NCI-H748 treated with DMSO at 0.1 percent for 48 hours (cell line): Measurements from ENCODE around the gene GSTA3.
"Not testable (repeated sequence)": the region's sequence is repeated elsewhere in the genome, so short reads cannot be mapped to it uniquely, and the experiment has no call there.

Experiments used
- DNase-seq: peaks from one replicate; lab custom pipeline; 2025; lab: John Stamatoyannopoulos, UW

Gene GSTA3

DNA sequence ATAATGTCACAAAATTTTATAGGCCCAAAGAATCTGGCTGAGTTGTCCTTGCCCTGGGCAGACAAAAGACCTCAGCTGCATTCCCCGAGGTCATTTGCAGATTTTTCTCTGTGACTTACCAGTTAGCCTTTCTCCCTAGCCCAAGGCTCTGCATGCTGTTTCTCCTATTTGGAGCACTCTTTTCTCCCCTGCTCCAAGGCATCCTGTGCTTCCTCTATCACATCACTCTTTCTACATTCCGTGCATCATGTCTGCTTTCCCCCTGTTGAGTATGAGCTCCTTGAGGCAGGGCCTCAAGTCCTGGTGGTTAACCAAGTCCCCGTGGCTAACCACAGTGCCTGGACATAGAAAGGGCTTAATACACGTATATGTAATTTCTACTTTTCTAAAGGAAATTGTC is 593 bp upstream of the GSTA3 start:
- no peak for DNase-seq

DNA sequence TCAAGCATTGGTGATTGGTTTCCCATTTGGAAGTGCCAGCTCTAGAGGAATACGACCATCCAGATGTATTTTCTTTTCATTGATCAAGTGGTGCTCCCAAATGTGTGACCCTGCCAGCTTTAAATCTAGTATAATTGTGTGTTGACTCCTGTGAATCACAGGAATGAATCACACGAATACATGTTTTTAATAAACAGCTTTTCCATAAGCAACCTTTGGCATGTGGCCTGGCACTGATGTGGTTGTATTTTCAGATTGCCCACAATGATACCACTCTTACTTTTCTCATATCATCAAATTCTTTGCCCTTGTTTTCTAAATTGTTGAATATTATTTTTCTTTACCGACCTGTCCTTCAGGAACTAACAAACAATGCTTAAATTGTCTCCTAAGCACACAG is 367 bp downstream of the GSTA3 start:
- no peak for DNase-seq

DNA sequence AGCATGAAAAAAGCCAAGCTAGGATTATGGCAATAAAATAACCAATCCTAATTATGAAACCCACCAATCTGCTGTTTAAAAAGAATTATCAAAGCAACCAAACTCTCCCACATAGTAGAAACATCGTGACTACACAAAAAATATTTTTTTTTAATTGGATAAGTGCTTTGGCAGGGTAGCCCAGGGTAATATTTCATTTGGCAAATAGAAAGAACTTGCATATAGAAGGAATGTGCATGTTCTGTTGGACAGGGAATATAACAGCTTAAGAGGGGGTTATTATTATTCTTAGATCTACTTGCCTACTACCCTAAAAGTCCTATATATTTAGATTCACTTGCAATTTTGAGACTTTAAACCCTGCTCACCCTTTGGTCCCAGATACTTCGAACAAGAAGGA is 972 bp downstream of the GSTA3 start:
- DNase-seq, result no peak

DNA sequence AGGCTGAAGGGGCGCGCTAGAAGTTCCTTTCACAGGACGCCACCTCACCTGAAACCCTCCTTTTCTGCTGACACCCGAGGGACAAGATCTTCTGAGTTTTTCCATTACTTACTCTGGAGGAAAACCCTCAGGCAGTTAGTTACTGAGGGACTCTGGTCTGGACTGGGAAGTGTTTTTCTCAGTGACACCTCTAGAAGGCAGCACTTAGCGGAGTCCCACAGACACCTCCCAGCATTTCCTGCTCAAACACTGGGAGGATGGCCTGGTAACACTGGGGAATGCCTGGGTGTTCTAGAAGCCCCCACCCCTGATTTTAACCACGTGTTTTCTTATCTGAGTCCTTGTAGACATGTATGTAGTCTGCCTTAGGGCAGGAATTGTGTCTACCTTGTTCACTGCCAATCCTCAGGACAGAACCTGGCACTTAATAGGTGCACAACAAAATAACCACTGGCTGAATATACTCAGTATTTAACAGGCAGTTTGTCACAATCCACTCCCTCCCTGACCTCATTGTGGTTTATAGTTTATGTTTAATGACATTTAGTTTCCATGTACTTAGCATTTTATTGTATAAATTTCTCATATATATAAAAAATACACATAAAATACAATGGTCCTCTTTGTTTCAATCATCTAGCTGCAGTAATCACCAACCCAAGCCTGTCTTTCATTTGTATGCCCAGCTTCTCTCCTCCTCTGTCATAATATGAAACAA is 4.8 kb downstream of the GSTA3 start:
- no peak for DNase-seq

DNA sequence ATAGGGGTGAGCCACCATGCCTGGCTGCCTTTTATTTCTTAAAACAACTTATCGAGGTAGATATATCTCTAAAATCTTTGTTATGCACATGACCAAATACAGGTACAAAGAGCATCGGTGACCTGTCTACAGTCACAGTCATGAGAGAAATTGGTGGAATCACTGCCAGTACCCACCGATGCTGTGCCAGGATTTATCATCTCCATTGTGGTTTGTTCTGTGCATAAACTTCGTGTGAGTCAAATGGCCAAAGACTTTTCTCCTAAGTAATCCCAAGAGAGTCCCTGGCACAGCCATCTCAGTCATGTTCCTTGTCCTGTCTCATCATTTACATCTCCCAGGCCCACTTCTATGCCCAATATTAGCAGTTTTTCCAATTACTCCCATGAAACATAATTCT is 9.0 kb downstream of the GSTA3 start:
- no peak for DNase-seq

DNA sequence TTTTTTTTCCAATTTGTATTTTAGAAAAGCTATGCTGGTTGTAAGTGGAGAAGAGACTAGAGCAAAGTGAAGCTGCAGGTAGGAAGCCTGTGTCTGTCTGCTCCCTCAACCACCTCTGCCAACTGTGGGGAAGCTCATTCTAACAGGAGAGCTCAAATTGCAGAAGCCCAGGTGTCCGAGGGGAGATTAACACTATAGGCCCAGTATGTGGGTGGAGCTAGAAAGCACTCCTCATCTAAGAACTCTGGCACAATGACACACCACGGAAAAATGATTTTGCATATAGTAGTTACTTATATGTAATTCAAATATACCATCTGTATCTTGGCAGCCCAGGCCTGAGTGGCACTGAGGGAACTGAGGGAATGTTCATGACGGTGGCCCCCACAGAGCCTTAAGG is 13.7 kb downstream of the GSTA3 start:
- DNase-seq, result not testable (repeated sequence)

DNA sequence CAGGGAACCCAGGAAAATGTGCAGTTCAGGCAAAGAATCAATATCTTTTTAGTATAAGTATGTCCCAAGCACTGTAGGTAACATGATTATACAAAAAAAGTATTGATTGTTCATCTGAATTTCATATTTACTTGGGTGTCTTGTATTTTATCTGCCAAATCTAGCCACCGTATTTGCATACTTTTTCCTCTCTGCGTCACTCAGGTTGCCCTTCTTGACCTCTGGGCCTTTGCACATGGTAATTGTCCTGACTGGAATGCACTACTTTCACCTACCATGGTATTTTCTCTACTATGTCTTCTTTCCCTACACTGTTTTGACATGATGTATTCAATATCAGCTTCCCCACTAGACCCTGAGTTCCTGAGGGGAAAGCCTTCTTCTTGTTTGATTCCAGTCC is 15.2 kb downstream of the GSTA3 start:
- DNase-seq, result no peak

DNA sequence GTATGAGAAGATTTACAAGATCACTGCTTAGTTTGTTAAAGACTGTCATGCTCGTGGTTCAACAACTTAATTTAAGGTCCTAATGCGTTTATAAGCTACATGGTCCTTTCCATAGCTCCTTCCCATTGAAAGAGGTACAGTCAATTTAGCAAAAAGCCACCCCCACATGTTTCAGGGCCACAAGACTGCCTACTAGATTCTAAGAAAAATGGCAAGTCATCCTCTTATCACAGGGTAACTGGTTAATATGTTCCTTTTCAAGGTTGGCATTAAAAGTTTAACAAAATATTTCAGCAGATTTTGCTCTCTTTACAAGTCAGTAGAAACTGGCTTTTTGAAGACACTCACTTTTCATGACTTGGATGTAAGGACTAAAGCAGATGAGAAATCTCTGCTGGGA is 15.7 kb downstream of the GSTA3 start:
- DNase-seq, result no peak

DNA sequence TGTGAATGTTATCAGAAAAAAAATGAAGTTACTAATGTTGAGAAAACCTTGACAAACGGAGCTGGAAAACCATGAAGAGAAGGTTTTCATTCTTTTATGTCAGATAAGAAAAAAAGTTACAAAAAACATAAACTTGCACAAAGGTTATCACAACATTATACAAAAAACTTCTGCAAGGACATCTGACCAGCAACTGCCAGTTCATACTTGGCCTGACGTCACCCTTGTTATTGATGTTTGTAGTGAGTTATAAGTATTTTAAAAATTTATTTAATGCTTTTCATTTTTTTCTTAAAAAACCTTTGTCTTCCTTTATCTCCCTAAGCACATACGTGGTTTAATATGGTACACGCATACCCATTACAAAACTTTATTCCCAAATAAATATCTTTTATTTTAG is 16.3 kb downstream of the GSTA3 start:
- DNase-seq, result no peak

DNA sequence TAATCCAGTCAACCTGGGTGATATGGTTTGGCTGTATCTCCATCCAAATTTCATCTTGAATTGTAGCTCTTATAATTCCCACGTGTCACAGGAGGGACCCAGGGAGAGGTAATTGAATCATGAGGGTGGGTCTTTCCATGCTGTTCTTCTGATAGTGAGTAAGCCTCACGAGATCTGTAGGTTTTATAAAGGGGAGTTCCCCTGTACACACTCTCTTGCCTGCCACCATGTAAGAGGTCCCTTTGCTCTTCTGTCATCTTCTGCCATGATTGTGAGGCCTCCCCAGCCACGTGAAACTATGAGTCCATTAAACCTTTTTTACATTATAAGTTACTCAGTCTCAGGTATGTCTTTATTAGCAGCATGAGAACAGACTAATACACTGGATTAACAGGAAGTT is 19.5 kb downstream of the GSTA3 start:
- no peak for DNase-seq

- no peak for DNase-seq
These were observed 21.5 kb downstream of the GSTA3 start for GRCh38 chr6:52887910-52888524.

- peak; percentile 82 for DNase-seq
These were observed 27.3 kb downstream of the GSTA3 start for GRCh38 chr6:52881996-52882841.

- no peak for DNase-seq
These were observed 27.9 kb downstream of the GSTA3 start for GRCh38 chr6:52881662-52881995.

GRCh38 chr6:52877786-52878185 is 31.7 kb downstream of the GSTA3 start:
- no peak for DNase-seq

- no peak for DNase-seq
These were observed 32.3 kb downstream of the GSTA3 start for GRCh38 chr6:52877168-52877567.

DNA sequence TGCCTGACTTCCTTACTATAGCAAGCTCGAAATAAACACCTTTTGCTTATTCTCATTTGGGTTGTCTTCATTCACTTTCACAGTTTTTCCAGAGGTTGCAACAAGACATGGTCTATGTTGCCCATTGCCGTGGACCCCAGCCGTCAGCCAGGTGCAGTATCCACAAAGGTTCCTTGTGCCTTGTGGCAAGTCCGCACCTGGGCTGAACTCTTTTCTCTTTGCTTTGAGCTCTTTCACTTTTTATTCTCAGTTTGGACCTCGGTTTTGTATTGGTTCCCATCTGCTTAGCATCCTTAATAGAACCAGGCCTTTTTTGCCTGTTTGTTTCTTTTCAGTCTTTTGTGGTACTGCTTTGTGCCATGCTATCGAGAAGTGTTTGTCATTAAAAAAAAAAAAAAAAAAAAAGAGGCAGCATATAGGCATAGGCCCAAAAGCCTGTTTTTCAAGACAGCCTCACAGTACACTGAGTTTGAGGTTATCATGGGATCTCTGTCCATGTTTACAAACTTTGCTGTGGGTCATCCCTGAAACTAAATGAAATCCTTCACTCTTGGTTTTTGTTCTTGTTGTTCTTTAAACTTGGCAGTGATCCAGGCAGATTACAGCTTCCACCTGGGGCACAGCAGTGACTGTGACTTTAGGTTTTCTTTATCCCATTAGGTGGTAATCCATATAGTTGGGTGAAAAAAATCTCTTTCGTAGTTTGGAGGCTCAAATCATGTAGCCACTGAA is 33.3 kb downstream of the GSTA3 start:
- DNase-seq, result no peak

GRCh38 chr6:52872031-52872430 is 37.5 kb downstream of the GSTA3 start:
- no peak for DNase-seq

GRCh38 chr6:52871621-52872020 is 37.9 kb downstream of the GSTA3 start:
- DNase-seq, result no peak

DNA sequence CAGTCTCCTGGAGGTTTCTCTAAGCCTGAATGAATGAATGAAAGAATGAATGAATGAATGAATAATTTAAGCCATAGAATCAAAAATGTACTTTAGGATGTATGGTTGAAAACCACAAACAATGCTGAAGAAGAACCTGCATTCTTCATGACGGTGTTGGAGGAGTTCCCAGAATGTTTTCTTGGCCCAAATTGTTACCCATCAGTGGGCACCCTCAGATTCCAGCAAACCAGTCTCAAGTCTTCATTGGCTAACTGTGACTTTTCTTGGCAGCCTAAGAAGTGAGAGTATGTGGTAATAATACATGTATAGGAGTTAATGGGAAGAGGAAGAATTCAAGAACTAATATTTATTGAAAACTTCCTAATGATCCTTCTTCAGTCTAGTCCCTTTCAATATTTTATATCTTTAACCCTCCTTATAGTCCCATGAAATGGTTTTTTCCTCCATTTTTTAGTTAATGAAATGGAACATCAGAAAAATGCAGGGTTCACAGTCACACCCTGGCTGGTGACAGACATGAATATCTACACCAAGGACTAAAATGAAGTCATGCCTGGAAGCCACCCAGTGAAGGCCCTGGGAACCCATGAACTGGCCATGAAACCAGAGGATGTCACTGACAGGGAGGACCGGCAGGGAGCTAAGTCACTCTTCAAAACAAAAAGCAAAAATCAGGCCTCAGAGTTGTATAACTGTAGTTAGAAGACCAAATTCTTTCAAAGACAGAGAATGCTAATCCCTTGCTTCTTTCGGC is 39.0 kb downstream of the GSTA3 start:
- DNase-seq, result not testable (repeated sequence)

GRCh38 chr6:52868899-52869298 is 40.6 kb downstream of the GSTA3 start:
- not testable (repeated sequence) for DNase-seq

GRCh38 chr6:52868240-52868639 is 41.3 kb downstream of the GSTA3 start:
- DNase-seq, result no peak

DNA sequence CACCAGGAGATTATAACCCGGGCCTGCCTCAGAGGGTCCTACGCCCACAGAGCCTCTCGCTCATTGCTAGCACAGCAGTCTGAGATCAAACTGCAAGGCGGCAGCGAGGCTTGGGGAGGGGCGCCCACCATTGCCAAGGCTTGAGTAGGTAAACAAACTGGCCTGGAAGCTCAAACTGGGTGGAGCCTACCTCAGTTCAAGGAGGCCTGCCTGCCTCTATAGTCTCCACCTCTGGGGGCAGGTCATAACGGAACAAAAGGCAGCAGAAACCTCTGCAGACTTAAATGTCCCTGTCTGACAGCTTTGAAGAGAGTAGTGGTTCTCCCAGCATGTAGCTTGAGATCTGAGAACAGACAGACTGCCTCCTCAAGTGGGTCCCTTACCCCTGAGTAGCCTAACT is 48.3 kb downstream of the GSTA3 start:
- not testable (repeated sequence) for DNase-seq
